Measurements from ENCODE around the gene PPP1R12A.

The PPP1R12A gene

GRCh38 chr12:79961411-79961810 lies 26.5 kb upstream of the PPP1R12A start:
- TF ChIP-seq CTCF (IDR thresholded peaks at IDR 0.05) = no peak
- H3K36me3 ChIP-seq (ENCODE audit: control insufficient read depth, insufficient read depth, low read length) = no peaks in the 10 kb centered on the region
- H3K27me3 ChIP-seq (ENCODE audit: control insufficient read depth, insufficient read depth, low read length) = no peaks in the 10 kb centered on the region
- no peaks in the 10 kb centered on the region for H3K4me1 ChIP-seq
- no peak overlapping the region for H3K27ac ChIP-seq
- no peaks in the 10 kb centered on the region for H3K79me2 ChIP-seq
- no peaks in the 10 kb centered on the region for H3K9me3 ChIP-seq (ENCODE audit: control insufficient read depth, low read length)
- no peak overlapping the region for H3K4me2 ChIP-seq (ENCODE audit: low read length)
- no peak overlapping the region for H2AFZ ChIP-seq
- no peak overlapping the region for H3K9ac ChIP-seq
- no peak overlapping the region for H3K4me3 ChIP-seq (ENCODE audit: low read depth, low read length)

- H3K4me1 ChIP-seq = no peaks in the 10 kb centered on the region
- no peak overlapping the region for H3K4me3 ChIP-seq (ENCODE audit: low read depth, low read length)
- no peak overlapping the region for H3K9ac ChIP-seq
- no peak for TF ChIP-seq CTCF (IDR thresholded peaks at IDR 0.05)
- H3K4me2 ChIP-seq (ENCODE audit: low read length) = no peak overlapping the region
- no peaks in the 10 kb centered on the region for H3K27me3 ChIP-seq (ENCODE audit: control insufficient read depth, insufficient read depth, low read length)
- H3K79me2 ChIP-seq = no peaks in the 10 kb centered on the region
- H2AFZ ChIP-seq = no peak overlapping the region
- H3K27ac ChIP-seq = no peak overlapping the region
- no peaks in the 10 kb centered on the region for H3K9me3 ChIP-seq (ENCODE audit: control insufficient read depth, low read length)
- no peaks in the 10 kb centered on the region for H3K36me3 ChIP-seq (ENCODE audit: control insufficient read depth, insufficient read depth, low read length)
Observed at GRCh38 chr12:79959484-79959883, 24.6 kb upstream of the PPP1R12A start.

- Histone ChIP-seq H3K4me2 (ENCODE audit: low read length) (no peak overlapping the region), H3K79me2 (no peaks in the 10 kb centered on the region), H3K36me3 (ENCODE audit: control insufficient read depth, insufficient read depth, low read length) (no peaks in the 10 kb centered on the region), H3K27me3 (ENCODE audit: control insufficient read depth, insufficient read depth, low read length) (no peaks in the 10 kb centered on the region), H3K4me3 (ENCODE audit: low read depth, low read length) (no peak overlapping the region), H3K27ac (no peak overlapping the region), H3K4me1 (no peaks in the 10 kb centered on the region), H3K9ac (no peak overlapping the region), H2AFZ (no peak overlapping the region), H3K9me3 (ENCODE audit: control insufficient read depth, low read length) (no peaks in the 10 kb centered on the region)
- TF ChIP-seq CTCF (IDR thresholded peaks at IDR 0.05) = no peak
Observed at GRCh38 chr12:79956896-79957295, 22.0 kb upstream of the PPP1R12A start.

- Histone ChIP-seq H3K36me3 (ENCODE audit: control insufficient read depth, insufficient read depth, low read length) (no peaks in the 10 kb centered on the region), H2AFZ (no peak overlapping the region), H3K79me2 (no peaks in the 10 kb centered on the region), H3K9me3 (ENCODE audit: control insufficient read depth, low read length) (no peaks in the 10 kb centered on the region), H3K9ac (no peak overlapping the region), H3K4me2 (ENCODE audit: low read length) (no peak overlapping the region), H3K27me3 (ENCODE audit: control insufficient read depth, insufficient read depth, low read length) (no peaks in the 10 kb centered on the region), H3K4me1 (no peaks in the 10 kb centered on the region), H3K27ac (no peak overlapping the region), H3K4me3 (ENCODE audit: low read depth, low read length) (no peak overlapping the region)
- no peak for TF ChIP-seq CTCF (IDR thresholded peaks at IDR 0.05)
Observed at GRCh38 chr12:79955561-79955960, 20.7 kb upstream of the PPP1R12A start.

- Histone ChIP-seq H3K36me3 (ENCODE audit: control insufficient read depth, insufficient read depth, low read length) (no peaks in the 10 kb centered on the region), H3K27me3 (ENCODE audit: control insufficient read depth, insufficient read depth, low read length) (no peaks in the 10 kb centered on the region), H2AFZ (no peak overlapping the region), H3K4me3 (ENCODE audit: low read depth, low read length) (no peak overlapping the region), H3K9me3 (ENCODE audit: control insufficient read depth, low read length) (no peaks in the 10 kb centered on the region), H3K4me1 (no peaks in the 10 kb centered on the region), H3K9ac (no peak overlapping the region), H3K4me2 (ENCODE audit: low read length) (no peak overlapping the region), H3K79me2 (no peaks in the 10 kb centered on the region), H3K27ac (no peak overlapping the region)
- no peak for TF ChIP-seq CTCF (IDR thresholded peaks at IDR 0.05)
Observed at GRCh38 chr12:79954037-79954610, 19.2 kb upstream of the PPP1R12A start.
